Astrocyte (in vitro differentiated cells and primary cell): Measurements from ENCODE around the gene NEUROD1. TPM values are rescaled to one million over a fixed set of nuclear protein-coding genes. Genes with fewer than 3 reads are reported as not detected.

Source experiments
- DNase-seq: peaks from one replicate; pipeline ENCODE4 v3.0.0-alpha.2; 2010; ENCODE audit warnings: low read depth
- FAIRE-seq: peaks from 2 replicates; lab custom pipeline; 2011; peaks lifted over from hg19 to GRCh38; lab: Jason Lieb, UNC
- H2AFZ ChIP-seq: 2 replicates; pipeline ENCODE4 v1.6.0; 2012; ENCODE audit warnings: low read depth, low read length, inconsistent platforms
- H3K27ac ChIP-seq: 2 replicates; pipeline ENCODE4 v1.5.1; 2011; ENCODE audit warnings: low read depth, low read length, inconsistent platforms
- H3K27me3 ChIP-seq: 2 replicates; pipeline ENCODE4 v1.6.0; 2011; ENCODE audit warnings: low read length, inconsistent platforms; ENCODE audit not compliant: insufficient read depth
- H3K36me3 ChIP-seq: 2 replicates; pipeline ENCODE4 v1.5.1; 2011; ENCODE audit warnings: low read length, inconsistent platforms; ENCODE audit not compliant: insufficient read depth
- H3K4me1 ChIP-seq: 2 replicates; pipeline ENCODE4 v1.5.1; 2011; ENCODE audit warnings: low read length, inconsistent platforms; ENCODE audit not compliant: insufficient read depth
- H3K4me2 ChIP-seq: 2 replicates; pipeline ENCODE4 v1.6.0; 2012; ENCODE audit warnings: low read length, inconsistent platforms
- H3K4me3 ChIP-seq: 2 replicates; pipeline ENCODE4 v1.5.1; 2011; ENCODE audit warnings: low read depth, mild to moderate bottlenecking, low read length, inconsistent platforms; ENCODE audit not compliant: insufficient read depth
- H3K79me2 ChIP-seq: 2 replicates; pipeline ENCODE4 v1.6.0; 2012; ENCODE audit warnings: mild to moderate bottlenecking, low read length, inconsistent platforms; ENCODE audit not compliant: insufficient read depth
- H3K9ac ChIP-seq: 2 replicates; pipeline ENCODE4 v1.6.0; 2012; ENCODE audit warnings: mild to moderate bottlenecking, low read length, inconsistent platforms
- H3K9me3 ChIP-seq: 2 replicates; pipeline ENCODE4 v1.5.1; 2012; ENCODE audit warnings: low read depth, mild to moderate bottlenecking, low read length, inconsistent platforms; ENCODE audit not compliant: insufficient read depth
- H4K20me1 ChIP-seq: 2 replicates; pipeline ENCODE4 v1.6.0; 2012; ENCODE audit warnings: low read length, inconsistent platforms; ENCODE audit not compliant: insufficient read depth
- H3K27ac Mint-ChIP-seq: one replicate; pipeline ENCODE4 v1.8.0; 2021; ENCODE audit warnings: mild to moderate bottlenecking, mixed read lengths; ENCODE audit not compliant: unreplicated experiment
- H3K27me3 Mint-ChIP-seq: one replicate; pipeline ENCODE4 v1.8.0; 2021; ENCODE audit warnings: low read depth, mixed read lengths; ENCODE audit not compliant: unreplicated experiment
- H3K36me3 Mint-ChIP-seq: one replicate; pipeline ENCODE4 v1.8.0; 2021; ENCODE audit warnings: low read depth, mixed read lengths; ENCODE audit not compliant: unreplicated experiment
- H3K4me1 Mint-ChIP-seq: one replicate; pipeline ENCODE4 v1.8.0; 2021; ENCODE audit warnings: low read depth, mixed read lengths; ENCODE audit not compliant: unreplicated experiment
- H3K4me3 Mint-ChIP-seq: one replicate; pipeline ENCODE4 v1.8.0; 2021; ENCODE audit warnings: mild to moderate bottlenecking, moderate library complexity, mixed read lengths; ENCODE audit not compliant: unreplicated experiment
- H3K9me3 Mint-ChIP-seq: one replicate; pipeline ENCODE4 v1.8.0; 2021; ENCODE audit warnings: mild to moderate bottlenecking, mixed read lengths; ENCODE audit not compliant: unreplicated experiment
- EZH2 ChIP-seq: IDR thresholded peaks from 2 replicates; pipeline ENCODE4 v1.6.1; 2012; ENCODE audit warnings: mild to moderate bottlenecking, low read length, inconsistent platforms; ENCODE audit not compliant: insufficient read depth
- total RNA-seq: library from RNA; stranded (reverse); gene quantifications from 2 replicates; pipeline ENCODE4 v1.2.1, GENCODE V29; 2021
- TF ChIP-seq, protein P1 (sequence below): IDR thresholded peaks from 2 replicates; pipeline ENCODE4 v1.5.1; 2011; ENCODE audit warnings: low read depth, mild to moderate bottlenecking, inconsistent platforms, low read length, moderate library complexity; ENCODE audit not compliant: insufficient read depth

The NEUROD1 gene
- total RNA-seq, 1 donor from 2014 or later, result not detected

- Histone ChIP-seq H3K4me1 (no peaks in the 10 kb centered on the region), H4K20me1 (no peaks in the 10 kb centered on the region), H2AFZ (no peak overlapping the region), H3K27me3 (peaks cover 35% of the 10 kb centered on the region), H3K36me3 (no peaks in the 10 kb centered on the region), H3K4me2 (no peak overlapping the region), H3K4me3 (no peak overlapping the region), H3K27ac (no peak overlapping the region), H3K9me3 (no peaks in the 10 kb centered on the region), H3K79me2 (no peaks in the 10 kb centered on the region), H3K9ac (no peak overlapping the region)
- no peaks in the 10 kb centered on the region for H3K4me1 Mint-ChIP-seq
- H3K9me3 Mint-ChIP-seq, result no peaks in the 10 kb centered on the region
- TF ChIP-seq, protein P1, sequence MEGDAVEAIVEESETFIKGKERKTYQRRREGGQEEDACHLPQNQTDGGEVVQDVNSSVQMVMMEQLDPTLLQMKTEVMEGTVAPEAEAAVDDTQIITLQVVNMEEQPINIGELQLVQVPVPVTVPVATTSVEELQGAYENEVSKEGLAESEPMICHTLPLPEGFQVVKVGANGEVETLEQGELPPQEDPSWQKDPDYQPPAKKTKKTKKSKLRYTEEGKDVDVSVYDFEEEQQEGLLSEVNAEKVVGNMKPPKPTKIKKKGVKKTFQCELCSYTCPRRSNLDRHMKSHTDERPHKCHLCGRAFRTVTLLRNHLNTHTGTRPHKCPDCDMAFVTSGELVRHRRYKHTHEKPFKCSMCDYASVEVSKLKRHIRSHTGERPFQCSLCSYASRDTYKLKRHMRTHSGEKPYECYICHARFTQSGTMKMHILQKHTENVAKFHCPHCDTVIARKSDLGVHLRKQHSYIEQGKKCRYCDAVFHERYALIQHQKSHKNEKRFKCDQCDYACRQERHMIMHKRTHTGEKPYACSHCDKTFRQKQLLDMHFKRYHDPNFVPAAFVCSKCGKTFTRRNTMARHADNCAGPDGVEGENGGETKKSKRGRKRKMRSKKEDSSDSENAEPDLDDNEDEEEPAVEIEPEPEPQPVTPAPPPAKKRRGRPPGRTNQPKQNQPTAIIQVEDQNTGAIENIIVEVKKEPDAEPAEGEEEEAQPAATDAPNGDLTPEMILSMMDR, result no peak
- no peak for TF ChIP-seq EZH2
- FAIRE-seq, result no peak
- no peak overlapping the region for H3K27ac Mint-ChIP-seq
- H3K36me3 Mint-ChIP-seq, result no peaks in the 10 kb centered on the region
- no peak for DNase-seq
- peaks cover 60% of the 10 kb centered on the region for H3K27me3 Mint-ChIP-seq
- no peak overlapping the region for H3K4me3 Mint-ChIP-seq
Observed at GRCh38 chr2:181672255-181673008, 7.9 kb downstream of the NEUROD1 start.

DNA sequence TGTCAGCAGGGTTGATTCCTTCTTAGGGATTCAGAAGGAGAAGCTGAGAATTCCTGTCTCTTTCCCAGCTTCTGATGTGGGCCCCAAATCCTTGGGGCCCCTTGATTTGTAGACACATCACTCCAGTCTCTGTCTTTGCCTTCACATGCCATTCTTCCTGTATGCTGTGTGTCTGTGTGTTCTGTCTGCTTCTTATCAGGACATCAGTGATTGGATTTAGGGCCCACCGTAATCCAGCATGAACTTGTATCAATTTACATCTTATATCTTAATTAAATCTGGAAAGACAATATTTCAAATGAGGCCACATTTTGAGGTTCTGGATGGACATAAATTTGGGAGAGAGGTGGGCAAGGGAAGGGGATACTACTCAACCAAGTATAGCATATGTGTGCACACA, 9.7 kb downstream of the NEUROD1 start:
- Histone ChIP-seq H3K9ac (no peak overlapping the region), H3K4me1 (no peaks in the 10 kb centered on the region), H3K4me3 (no peak overlapping the region), H3K79me2 (no peaks in the 10 kb centered on the region), H3K9me3 (no peaks in the 10 kb centered on the region), H3K36me3 (no peaks in the 10 kb centered on the region), H3K4me2 (no peak overlapping the region), H3K27ac (no peak overlapping the region), H2AFZ (no peak overlapping the region), H3K27me3 (peaks cover 37% of the 10 kb centered on the region), H4K20me1 (no peaks in the 10 kb centered on the region)
- no peak for TF ChIP-seq EZH2
- TF ChIP-seq, protein P1, result no peak
- no peak overlapping the region for H3K4me3 Mint-ChIP-seq
- H3K27ac Mint-ChIP-seq, result no peak overlapping the region
- DNase-seq, result no peak
- H3K27me3 Mint-ChIP-seq, result peaks cover 60% of the 10 kb centered on the region
- no peaks in the 10 kb centered on the region for H3K36me3 Mint-ChIP-seq
- no peak for FAIRE-seq
- no peaks in the 10 kb centered on the region for H3K4me1 Mint-ChIP-seq
- H3K9me3 Mint-ChIP-seq, result peaks cover 9% of the 10 kb centered on the region

DNA sequence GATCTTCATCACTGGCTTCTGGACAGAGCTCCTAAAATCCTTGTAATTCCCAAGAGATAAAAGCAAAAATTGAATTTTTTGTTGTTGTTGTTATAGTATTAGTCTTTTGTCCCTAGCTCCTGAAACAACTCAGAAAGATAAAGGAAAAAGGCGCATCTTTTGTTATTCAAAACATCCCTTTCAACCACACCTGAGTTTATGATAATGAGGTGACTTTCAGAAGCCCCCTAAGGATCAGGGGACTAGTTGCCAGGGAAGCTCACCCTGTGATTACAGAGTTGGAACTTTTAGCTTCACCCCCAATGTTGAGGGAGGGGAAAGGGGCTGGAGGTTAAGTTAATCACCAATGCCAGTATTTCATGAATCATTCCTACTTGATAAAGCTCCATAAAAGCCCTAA, 13.1 kb downstream of the NEUROD1 start:
- no peaks in the 10 kb centered on the region for H3K79me2 ChIP-seq
- DNase-seq (no peak), FAIRE-seq (no peak)
- Mint-ChIP-seq H3K27me3 (peaks cover 35% of the 10 kb centered on the region), H3K4me3 (no peak overlapping the region), H3K4me1 (no peaks in the 10 kb centered on the region), H3K27ac (no peak overlapping the region), H3K36me3 (no peaks in the 10 kb centered on the region), H3K9me3 (peaks cover 12% of the 10 kb centered on the region)
- no peaks in the 10 kb centered on the region for H3K36me3 ChIP-seq
- H3K4me3 ChIP-seq, result no peak overlapping the region
- H3K9me3 ChIP-seq, result no peaks in the 10 kb centered on the region
- TF ChIP-seq, protein P1, result no peak
- no peak for TF ChIP-seq EZH2
- no peaks in the 10 kb centered on the region for H4K20me1 ChIP-seq
- H3K4me1 ChIP-seq, result no peaks in the 10 kb centered on the region
- H3K27ac ChIP-seq, result no peak overlapping the region
- no peak overlapping the region for H3K4me2 ChIP-seq
- H3K27me3 ChIP-seq, result peaks cover 21% of the 10 kb centered on the region
- H3K9ac ChIP-seq, result no peak overlapping the region
- no peak overlapping the region for H2AFZ ChIP-seq
